Stimulated activated CD4-positive, alpha-beta T cell treated with anti-CD3 and anti-CD28 coated beads, Interleukin-12 subunit alpha, Interleukin-12 subunit beta, amount 100 ng/mL, for 48 hours (primary cell): ENCODE measurements around the gene NACC2.

Experiments
- DNase-seq, 3 donors: peaks; one replicate each; pipeline ENCODE4 v3.0.0-alpha.2; 2020; ENCODE audit warnings: low read depth in 2 of 3, low spot score in 1 of 3

The NACC2 gene, protein sequence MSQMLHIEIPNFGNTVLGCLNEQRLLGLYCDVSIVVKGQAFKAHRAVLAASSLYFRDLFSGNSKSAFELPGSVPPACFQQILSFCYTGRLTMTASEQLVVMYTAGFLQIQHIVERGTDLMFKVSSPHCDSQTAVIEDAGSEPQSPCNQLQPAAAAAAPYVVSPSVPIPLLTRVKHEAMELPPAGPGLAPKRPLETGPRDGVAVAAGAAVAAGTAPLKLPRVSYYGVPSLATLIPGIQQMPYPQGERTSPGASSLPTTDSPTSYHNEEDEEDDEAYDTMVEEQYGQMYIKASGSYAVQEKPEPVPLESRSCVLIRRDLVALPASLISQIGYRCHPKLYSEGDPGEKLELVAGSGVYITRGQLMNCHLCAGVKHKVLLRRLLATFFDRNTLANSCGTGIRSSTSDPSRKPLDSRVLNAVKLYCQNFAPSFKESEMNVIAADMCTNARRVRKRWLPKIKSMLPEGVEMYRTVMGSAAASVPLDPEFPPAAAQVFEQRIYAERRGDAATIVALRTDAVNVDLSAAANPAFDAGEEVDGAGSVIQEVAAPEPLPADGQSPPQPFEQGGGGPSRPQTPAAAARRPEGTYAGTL

DNA sequence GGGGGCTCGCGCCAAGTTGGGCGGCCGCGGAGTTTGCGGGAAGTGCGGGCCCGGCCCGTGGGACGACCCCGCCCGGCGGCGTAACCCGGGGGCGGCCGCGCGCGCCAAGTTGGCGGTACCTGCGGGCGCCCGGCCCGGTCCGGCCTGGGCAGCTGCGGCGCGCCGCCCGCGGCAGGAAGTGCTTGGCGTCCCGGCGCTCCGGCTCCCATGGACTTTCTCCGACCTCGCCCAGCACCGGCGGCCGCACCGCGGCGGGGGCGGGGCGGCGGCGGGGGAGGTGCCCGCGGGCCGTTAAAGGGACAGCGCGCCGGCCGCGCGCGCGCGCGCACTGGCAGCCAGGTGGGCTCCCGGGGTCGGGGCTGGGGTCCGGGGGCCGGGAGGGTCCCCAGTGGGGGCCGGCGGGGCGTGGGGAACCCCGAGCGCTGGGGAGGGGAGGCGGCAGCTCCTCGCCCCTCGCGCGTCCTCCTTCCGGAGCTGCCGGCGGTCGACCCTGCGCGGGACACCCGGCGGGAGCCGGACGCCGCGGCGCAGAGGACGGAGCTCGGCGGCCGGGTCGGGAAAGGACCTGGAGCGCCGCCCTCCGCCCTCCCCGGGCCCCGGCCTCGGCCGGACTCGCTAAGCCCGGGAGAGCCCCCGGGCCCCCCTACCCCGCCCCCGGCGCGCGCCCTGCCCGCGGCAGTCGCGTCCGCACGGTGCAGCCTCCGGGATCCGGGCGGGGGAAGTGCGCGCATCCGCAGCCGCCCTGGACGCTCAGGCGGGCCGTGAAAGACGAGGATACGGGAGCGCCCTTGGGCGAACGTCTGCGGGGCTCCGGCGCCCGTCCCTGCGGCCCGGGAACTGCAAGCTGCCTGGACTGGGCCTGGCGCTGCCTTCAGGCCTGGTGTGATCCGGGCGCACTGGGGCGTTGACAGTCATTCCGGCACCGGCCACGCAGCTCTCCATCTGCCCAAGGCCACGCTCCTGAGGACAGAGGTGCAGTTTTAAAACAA is at the start of gene NACC2:
TSS of gene NACC2 (minus strand) at position 220 of the 989 bp plus-strand sequence. CDS start 44,768 bp downstream, outside the sequence.
- DNase-seq, result no peak

DNA sequence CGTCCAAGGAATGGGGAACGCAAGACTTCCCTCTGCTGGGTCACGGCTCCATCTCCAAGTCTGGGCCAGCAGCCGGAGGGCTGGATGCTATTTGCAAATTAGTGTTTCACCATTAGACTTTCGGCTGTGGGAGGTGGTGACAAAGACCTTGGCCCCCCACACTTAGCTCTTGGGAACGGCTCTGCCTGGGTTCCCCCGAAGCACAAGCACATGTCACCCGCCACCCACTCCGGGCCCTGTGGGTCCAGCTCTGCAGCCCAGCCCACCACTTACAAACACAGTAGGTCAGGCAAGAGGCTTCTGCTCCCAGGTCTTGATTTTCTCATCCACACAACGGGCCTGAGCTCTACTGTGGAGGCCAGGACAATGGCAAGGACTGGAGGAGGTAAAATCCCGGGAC is 49.4 kb upstream of the NACC2 start:
- no peak for DNase-seq

DNA sequence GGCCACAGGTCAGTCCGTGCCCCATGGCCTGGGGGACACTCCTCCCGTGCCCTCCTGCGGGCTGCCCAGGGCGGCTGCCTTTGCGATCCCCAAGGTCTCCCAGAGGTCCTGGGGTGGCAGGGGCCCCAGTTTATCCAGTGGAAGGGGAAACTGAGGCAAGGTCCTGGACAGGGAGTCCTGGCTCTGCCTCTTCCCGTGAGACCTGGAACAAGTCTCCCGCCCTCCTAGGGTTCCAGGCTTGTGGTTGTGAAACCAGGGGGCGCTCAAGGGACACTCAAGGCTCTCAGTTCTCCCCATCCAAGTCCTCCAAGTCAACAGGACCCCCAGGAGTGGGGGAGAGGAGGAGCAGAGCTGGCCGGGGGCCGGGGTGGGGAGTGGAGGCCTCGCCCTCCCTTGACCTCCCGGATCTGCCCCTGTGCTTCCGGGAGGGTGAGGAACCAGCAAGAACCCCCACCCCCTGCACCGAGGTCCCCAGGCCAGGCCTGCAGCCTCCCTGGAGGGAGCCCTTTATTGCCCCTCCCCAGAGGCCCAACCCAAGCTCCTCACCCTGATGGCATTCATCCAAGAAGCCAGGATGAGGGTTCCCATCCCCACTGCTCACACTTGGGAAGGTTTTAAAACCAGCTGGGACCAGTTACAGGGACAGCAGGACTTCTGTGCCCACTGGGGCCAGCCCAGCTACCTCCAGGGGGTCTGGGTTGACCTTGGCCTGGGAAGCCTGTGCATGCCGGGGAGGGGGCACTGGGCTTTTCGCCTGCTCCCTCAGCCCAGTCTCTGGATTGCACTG is 48.3 kb upstream of the NACC2 start:
- no peak for DNase-seq

DNA sequence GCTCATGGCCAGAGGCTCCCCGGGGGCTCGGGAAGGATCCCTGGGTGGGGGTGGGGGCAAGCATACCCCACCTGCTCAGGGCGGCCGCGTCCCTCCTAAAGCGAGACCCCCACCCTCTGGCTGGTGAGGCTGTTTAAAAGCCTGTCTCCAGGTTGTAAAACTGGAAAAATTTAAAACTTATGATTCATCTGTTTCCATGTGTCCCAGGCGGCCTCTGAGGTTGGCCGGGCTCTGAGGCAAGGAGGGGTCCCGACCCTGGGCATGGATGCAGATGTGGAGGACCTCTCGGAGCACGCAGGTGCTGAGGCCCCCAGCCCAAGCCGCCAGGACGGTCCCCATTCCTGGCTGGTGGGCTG is 47.7 kb upstream of the NACC2 start:
- DNase-seq, result no peak

DNA sequence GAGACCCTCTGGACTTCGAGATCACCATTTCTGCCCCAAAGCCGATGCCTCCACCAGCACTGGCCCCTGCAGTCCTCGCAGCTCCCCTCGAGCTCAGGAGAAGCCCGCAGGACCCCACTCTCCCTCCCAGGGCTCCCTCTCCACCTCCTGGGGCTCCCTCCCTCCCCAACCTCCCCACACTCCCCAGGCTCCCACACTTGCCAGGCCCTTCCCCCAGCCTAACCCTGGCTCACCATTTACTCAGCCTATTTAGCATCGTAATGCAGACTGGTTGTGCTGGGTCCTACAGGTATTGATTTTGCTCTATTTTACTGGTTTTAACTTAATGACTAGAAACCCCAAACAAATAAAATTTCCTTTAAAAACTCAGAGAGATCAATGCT is 47.3 kb upstream of the NACC2 start:
- no peak for DNase-seq

DNA sequence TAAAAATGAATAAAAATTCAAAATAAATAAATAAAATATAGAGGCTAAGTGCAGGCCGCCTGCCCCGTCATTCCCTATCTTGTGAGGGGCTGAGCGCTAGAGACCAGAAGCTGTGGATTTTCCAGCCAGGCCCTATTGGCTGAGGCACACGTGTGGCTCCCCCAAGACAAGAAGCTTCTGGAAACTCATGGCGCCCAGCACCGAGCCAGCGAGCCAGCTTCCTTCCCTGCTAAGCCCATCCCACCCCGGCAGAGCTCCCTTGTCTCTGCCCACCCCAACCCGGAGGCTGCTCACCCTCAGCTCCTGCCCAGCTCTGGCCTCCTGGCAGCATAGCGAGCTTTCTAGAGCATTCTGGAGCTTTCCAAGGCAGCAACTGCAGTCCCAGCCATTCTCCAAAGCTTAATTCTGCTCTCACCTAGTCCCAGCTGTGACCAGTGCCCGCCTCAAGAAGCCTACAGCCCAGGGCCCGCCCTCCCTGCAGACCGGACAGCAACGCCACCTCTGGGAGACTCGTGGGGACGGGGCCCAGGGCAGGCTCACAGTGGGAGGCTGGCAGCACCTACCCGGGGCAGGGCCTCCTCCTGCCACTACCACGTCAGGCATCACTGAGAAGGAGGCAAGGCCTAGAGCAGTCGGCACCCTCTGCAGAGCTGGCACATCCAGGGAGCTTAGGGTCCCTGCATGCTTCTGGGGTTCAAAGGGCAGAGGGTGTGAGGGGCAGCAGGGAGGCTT is 46.8 kb upstream of the NACC2 start:
- no peak for DNase-seq

DNA sequence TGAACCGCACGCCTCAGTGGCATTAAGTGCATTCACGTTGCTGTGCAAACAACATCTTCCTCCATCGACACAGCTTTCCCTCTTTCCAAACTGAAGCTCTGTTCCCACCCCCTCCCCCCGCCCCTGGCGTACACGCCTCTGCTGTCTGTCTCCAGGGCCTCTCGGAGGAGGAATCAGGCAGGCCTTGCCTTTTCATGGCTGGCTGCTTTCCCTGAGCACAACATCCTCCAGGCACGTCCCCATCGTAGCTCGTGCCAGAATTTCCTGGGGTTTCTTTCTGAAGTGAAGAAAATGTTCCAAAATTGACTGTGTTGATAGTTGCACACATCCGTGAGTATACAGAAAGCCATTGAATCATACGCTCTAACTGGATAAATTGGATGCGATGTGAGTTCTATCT is 45.9 kb upstream of the NACC2 start:
- no peak for DNase-seq

DNA sequence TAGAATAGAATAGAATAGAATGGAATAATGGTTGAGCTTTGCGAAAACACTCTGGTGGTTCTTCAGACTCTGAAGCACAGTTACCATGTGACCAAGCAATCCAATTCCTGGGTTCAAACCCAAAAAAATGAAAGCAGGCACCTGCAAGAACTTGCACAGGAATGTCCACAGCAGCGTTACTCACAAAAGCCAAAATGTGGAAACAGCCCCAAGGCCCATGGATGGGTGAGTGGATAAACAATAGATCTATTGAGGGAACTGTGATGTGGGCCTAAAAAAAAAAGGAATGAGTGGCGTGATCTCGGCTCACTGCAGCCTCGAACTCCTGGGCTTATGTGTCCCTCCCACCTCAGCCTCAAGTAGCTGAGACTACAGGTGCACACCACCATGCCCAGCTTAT is 45.0 kb upstream of the NACC2 start:
- DNase-seq, result no peak

DNA sequence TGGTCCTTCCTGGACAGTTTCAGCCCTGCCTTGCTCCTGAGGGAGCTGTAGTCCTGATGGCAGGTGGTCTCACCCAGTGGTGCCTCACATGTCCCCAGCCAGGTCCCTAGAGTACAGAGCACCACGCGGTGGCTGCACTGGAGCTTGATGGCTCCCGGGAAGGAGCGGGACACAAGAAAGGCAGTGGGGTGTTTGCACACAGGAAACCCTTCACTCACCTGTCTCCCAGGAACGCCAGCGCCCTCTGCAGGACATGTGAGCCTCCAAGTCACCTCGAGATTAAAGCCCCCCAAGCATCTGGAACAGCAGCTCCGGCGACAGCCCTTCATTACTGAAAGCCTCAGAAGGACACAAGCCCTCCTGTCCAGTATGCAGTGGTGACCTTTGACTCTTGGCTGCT is 43.5 kb upstream of the NACC2 start:
- DNase-seq, result peak in 2 of 3 donors; percentile 20 to 36

DNA sequence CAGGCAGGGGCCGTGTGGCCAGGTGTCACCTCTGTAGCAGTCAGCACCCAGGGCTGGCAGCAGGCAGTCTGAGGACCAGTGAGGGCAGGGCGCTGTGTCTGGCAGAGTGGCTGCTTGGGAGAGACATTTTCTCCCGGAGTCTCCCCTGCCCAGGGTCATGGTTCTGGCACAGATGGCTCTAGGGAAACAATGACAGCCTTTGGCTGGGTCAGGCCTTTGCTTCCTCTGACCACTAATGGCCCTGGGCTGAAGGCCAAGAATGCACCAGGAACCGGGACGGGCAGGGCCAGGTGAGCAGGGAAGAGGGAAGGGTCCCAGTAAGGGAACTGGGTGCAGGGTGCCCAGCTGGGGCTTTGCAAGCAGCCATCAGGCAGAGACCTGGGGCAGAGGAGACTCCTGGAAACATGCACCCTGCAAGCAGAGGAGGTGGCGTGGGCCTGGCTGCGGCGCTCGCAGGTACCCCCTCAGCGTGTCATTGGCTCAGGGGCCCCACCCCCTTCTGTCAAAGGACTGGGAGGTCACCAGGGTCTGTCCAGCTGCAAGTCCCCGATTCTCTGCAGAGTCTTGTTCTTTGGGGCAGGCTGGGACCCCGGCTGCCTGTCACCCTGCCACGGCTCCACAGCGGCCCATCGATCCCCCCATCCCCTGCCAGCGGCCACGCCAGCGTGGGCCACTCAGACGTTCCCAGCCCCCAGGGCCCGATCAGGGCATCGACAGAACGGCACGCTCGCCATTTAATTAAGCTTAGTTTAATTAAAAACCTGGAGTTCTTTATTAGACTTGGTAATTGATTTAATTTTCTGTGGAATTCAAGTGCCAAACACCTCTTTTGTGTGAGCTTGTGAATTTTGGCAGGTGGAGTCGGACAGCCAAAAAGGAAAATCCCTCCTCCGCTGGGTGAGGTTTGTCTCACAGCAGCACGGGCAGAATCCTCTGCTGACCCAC is 42.5 kb upstream of the NACC2 start:
- DNase-seq, result no peak

DNA sequence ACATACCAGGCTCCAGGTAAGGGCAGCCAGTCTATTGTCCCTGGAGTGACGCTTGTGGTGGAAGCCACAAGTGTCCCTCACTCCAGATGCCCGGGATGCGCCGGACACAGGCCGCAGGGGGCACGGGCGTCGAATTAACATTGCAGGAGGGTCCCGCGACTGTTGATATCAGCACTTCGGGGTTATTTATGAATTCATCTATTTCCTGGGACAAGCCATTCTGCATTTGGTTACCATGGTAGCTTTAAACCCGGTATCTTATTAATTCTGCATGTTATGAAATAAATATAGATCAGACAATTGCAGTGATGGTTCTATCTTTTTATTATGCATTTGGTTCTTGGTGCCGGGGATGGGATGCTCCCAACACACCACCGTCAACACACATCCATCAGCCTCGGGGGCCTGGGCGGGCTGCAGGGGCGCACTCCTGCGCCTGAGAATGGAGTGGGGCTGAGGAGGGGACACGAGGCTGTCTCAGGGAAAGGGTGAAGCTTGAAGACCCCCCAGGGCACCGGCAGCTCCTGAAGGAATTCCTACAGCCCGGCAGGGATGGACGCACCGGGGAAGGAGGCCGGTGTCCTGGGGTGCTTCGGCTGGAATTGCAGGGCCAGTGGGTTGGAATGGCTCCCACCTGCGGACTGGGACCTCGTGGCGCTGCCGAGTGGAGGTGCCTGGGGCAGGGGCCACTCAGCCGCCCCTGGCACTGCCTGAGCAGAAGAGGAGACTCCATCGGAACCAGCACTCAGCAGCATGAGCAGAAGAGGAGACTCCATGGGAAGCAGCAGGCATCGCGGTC is 41.2 kb upstream of the NACC2 start:
- DNase-seq, result no peak

DNA sequence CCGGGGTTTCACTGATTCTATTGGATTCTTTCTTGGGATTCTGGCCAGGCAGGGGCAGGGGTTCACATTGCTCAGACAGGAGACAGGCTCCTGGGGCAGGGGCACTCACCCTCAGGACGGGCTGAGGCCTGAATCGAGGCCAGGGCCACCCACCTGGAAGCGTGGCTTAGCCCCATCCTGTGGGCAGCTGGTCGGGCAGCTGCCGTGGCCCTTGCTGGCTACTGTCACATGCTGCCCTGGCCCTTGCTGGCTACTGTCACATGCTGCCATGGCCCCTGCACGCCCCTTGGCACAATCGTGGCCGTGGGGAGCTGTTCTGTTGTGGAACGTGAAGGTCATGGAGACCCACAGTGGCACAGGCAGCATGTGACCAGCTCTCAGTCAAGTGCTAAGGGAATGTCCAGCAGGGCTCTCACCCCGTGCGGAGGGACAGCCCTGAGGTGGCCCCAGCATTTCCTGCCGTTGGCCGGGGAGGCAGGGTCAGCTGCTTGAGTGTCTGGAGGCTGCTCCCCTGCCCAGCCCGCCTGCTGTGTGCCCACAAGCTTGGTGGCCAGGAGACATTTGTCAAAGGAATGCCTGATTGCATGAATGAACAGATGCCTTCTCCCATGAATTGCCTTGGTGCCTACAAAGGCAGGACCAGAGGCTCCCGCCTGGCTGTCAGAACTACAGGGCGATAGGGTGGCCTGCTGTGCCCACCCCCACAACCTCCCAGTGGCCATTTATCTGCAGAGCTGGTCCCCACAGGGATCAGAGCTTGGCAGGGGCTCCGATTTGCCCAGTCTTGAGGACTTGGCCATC is 40.4 kb upstream of the NACC2 start:
- DNase-seq, result no peak

DNA sequence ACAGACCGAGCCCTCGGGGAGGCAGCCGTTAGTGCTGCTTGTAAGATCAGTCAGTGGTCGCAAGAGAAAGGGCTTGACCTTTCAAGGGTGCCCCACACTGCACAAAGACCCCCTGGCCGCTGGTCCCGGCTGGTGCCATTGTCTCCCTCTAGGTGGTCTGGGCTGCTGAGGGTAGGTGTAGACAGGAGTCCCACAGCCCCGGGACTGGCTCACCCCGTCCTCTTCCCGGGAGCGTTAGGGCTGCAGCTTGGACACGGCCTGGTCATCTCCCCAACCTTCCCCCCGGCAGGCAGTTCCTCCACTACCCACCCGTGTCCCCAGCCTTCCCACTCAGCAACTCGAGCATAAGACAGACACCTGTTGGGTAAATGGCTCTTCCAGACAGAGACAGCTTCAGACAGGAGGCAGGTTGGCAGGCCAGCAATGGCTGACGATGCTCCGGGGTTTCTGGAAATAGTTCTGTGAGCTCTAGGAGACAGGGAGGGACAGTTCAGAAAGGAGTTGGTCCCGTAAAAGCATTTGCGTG is 38.9 kb upstream of the NACC2 start:
- no peak for DNase-seq

DNA sequence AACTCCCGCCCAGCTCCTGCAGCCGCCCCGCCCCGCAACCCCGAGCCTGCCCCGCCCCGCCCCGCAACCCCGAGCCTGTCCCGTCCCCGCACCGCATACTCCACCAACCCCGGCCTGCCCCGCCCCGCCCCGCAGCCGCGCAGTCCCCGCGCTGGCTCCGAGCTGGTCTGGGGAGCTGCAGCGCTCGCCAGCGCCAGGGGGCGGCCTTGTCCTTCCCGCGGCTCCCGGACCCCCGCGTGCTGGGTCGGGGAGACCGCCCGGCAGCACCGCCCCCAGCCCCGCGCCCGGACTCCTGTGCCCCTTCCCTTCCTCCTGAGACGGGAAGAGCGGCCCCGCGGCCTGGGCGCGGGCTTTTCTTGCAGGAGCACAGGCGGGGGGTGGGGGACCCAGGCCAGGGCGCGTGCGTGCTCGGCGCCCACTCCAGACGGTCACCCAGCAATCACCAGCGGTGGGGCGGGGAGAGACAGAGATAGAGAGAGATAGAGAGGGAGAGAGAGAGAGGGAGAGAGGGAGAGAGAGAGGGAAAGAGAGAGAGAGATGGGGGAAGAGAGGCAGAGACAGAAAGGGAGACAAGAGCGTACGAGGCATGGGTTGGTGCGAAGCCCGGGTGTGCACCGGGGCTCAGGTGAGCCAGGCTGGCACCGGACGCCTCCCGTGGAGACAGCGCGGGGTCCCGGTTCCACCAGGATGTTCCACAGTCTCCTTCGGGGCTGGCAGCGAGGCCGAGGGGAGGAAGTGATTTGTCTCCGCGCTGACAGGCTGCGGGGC is 38.3 kb upstream of the NACC2 start:
- peak in 1 of 3 donors; percentile 28 for DNase-seq

DNA sequence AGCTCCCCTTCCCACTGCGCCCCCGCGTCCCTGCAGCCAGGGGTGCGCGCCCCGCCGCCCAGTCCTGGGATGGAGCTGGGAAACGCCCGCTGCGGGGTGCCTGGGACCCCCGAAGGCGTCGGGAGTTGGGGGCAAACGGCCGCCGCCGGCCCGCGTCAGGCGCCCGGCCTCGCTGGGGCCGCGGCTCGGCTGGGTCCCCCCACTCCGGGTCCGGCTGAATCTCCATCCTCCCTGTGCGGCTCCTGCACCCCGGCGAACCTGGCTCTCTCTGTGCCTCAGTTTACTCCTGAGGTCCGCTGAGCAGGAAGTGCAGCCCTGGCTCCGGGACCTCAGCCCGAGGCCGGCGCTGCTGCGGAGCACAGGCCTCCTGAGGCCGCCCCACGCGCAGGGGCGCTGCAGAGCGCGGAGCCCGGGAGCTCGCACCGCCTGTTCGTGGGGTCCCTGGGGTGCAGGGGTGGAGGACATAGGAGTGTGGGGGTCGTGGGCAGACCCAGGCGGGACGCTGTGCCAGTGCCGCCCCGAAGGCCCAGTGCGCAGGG is 37.5 kb upstream of the NACC2 start:
- DNase-seq, result no peak
